ENCODE measurements around the gene BICD2.

DNA sequence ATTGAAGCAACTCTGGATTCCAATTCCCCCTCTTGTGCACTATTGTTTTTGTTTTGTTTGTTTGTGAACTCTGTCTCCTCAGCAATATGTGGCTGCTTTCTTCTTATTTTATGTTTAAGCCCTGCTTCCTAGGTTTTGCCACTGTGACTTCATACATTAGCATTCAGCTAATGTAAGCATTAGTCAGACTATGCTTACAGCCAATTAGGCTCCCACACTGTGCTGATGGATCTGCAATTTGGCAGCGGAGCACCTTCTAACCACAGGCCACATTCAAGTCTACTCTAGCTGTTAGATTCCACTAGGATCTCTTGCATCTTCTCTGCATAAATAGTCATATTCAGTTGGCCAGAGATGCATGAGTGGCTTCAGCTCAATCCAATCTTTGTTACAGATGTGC lies 9.6 kb upstream of the BICD2 start:
- TF ChIP-seq POLR2A (IDR thresholded peaks at IDR 0.05) (no peak), CTCF (IDR thresholded peaks at IDR 0.05) (no peak), EP300 (IDR thresholded peaks at IDR 0.05) (no peak)

Data from tibial nerve (tissue), 4 donors.